GM12874 (cell line): ENCODE measurements around the gene AKT1S1.

ENCODE experiments used
- CTCF ChIP-seq: IDR thresholded peaks from 2 replicates; pipeline ENCODE4 v1.5.1; 2011; ENCODE audit warnings: low read depth, mild to moderate bottlenecking, control low read depth, low read length, moderate library complexity; ENCODE audit not compliant: insufficient read depth

Gene AKT1S1

GRCh38 chr19:49827034-49827433 is 50.1 kb downstream of the AKT1S1 start:
- no peak for TF ChIP-seq CTCF

- TF ChIP-seq CTCF, result no peak
These were observed 52.5 kb downstream of the AKT1S1 start for GRCh38 chr19:49824662-49825061.

GRCh38 chr19:49823472-49823871 is 53.7 kb downstream of the AKT1S1 start:
- TF ChIP-seq CTCF, result no peak

- no peak for TF ChIP-seq CTCF
These were observed 57.0 kb downstream of the AKT1S1 start for GRCh38 chr19:49820125-49820524.
